Endodermal cell (in vitro differentiated cells): Measurements from ENCODE around the gene CD99. TPM values are rescaled to one million over a fixed set of nuclear protein-coding genes. Genes with fewer than 3 reads are reported as not detected.

Experiments
- DNase-seq: peaks from one replicate; pipeline ENCODE4 v3.0.0-alpha.2; 2017
- H3K27ac ChIP-seq: 2 replicates; pipeline ENCODE4 v1.5.1; 2013; ENCODE audit warnings: mild to moderate bottlenecking, low read depth, low read length, moderate library complexity
- H3K27me3 ChIP-seq: 2 replicates; pipeline ENCODE4 v1.6.1; 2013; ENCODE audit warnings: mild to moderate bottlenecking, low read length, moderate library complexity; ENCODE audit not compliant: insufficient read depth, control insufficient read depth, poor library complexity, severe bottlenecking
- H3K36me3 ChIP-seq: 2 replicates; pipeline ENCODE4 v1.7.0; 2013; ENCODE audit warnings: mild to moderate bottlenecking, low read length, moderate library complexity; ENCODE audit not compliant: control insufficient read depth, insufficient read depth
- H3K4me1 ChIP-seq: one replicate; pipeline ENCODE4 v1.7.0; 2013; ENCODE audit warnings: low read length; ENCODE audit not compliant: control insufficient read depth, insufficient read depth
- H3K4me3 ChIP-seq: 2 replicates; pipeline ENCODE4 v1.5.1; 2013; ENCODE audit warnings: mild to moderate bottlenecking, low read length, moderate library complexity
- H3K9ac ChIP-seq: 2 replicates; pipeline ENCODE4 v1.6.1; 2013; ENCODE audit warnings: mild to moderate bottlenecking, low read length, moderate library complexity; ENCODE audit not compliant: poor library complexity, severe bottlenecking; ENCODE audit errors: extremely low read depth
- H3K9me3 ChIP-seq: 2 replicates; pipeline ENCODE4 v1.6.1; 2013; ENCODE audit warnings: mild to moderate bottlenecking, low read length, moderate library complexity; ENCODE audit not compliant: control insufficient read depth
- H3K27ac Mint-ChIP-seq: 2 replicates; pipeline ENCODE4 v1.8.0; 2020; ENCODE audit warnings: mixed read lengths
- H3K27me3 Mint-ChIP-seq: 2 replicates; pipeline ENCODE4 v1.8.0; 2021; ENCODE audit warnings: mild to moderate bottlenecking, mixed read lengths; ENCODE audit not compliant: insufficient read depth
- H3K36me3 Mint-ChIP-seq: 2 replicates; pipeline ENCODE4 v1.8.0; 2020; ENCODE audit warnings: low read depth, mixed read lengths
- H3K4me1 Mint-ChIP-seq: 2 replicates; pipeline ENCODE4 v1.8.0; 2020; ENCODE audit warnings: mixed read lengths
- H3K4me3 Mint-ChIP-seq: 2 replicates; pipeline ENCODE4 v1.8.0; 2020; ENCODE audit warnings: mild to moderate bottlenecking, moderate library complexity, mixed read lengths
- H3K9me3 Mint-ChIP-seq: 2 replicates; pipeline ENCODE4 v1.8.0; 2020; ENCODE audit warnings: mild to moderate bottlenecking, mixed read lengths
- CTCF ChIP-seq: fragments of 200-600 bp; sonication (generic); conservative IDR thresholded peaks from 2 replicates; pipeline ENCODE4 v1.5.0; 2021; ENCODE audit warnings: antibody characterized with exemption, mild to moderate bottlenecking
- WGBS, 2 experiments: methylation state at CpG; one replicate each; pipeline versions ENCODE4 v1.1.5 to v1.1.7; 2013; ENCODE audit warnings: missing lambda C conversion rate in 2 of 2, mixed read lengths in 1 of 2; ENCODE audit not compliant: insufficient coverage in 1 of 2, insufficient read length in 1 of 2; 5-methylcytosine and 5-hydroxymethylcytosine counted together
- total RNA-seq, 2 donors: library from RNA; stranded (reverse); fragmentation: NEBNext Ultra II Directional in 1 of 2; extraction: Animal tissue kit (Norgen Biotek cat#: 25700) in 1 of 2; gene quantifications; 2 replicates in 1 of 2; 3 replicates in 1 of 2; pipeline ENCODE4 v1.2.1, GENCODE V29; 2021

CD99 gene
- total RNA-seq, 2 donors from 2014 or later: 314 to 397 TPM

- Histone ChIP-seq H3K27me3 (no peaks in the 10 kb centered on the region), H3K9ac (no peak overlapping the region), H3K9me3 (no peaks in the 10 kb centered on the region), H3K36me3 (peaks cover 21% of the 10 kb centered on the region), H3K27ac (peak overlapping the region; percentile 96), H3K4me1 (peaks cover 5% of the 10 kb centered on the region), H3K4me3 (no peak overlapping the region)
- no peak for TF ChIP-seq CTCF
- no peak for DNase-seq
- no peak overlapping the region for H3K4me3 Mint-ChIP-seq
- no peaks in the 10 kb centered on the region for H3K9me3 Mint-ChIP-seq
- H3K27ac Mint-ChIP-seq: peak overlapping the region; percentile 37
- no peaks in the 10 kb centered on the region for H3K27me3 Mint-ChIP-seq
- peaks cover 32% of the 10 kb centered on the region for H3K36me3 Mint-ChIP-seq
- WGBS, 2 experiments: 68 to 86% methylated on average over 15 to 18 of the region's 18 CpGs
- peaks cover 53% of the 10 kb centered on the region for H3K4me1 Mint-ChIP-seq
Observed at GRCh38 chrX:2705046-2705832, 14.1 kb downstream of the CD99 start.

- Histone ChIP-seq H3K9me3 (no peaks in the 10 kb centered on the region), H3K27ac (peak overlapping the region; percentile 46), H3K27me3 (no peaks in the 10 kb centered on the region), H3K9ac (no peak overlapping the region), H3K4me1 (peaks cover 5% of the 10 kb centered on the region), H3K36me3 (peaks cover 17% of the 10 kb centered on the region), H3K4me3 (no peak overlapping the region)
- H3K27ac Mint-ChIP-seq: peak overlapping the region; percentile 81
- H3K4me3 Mint-ChIP-seq: no peak overlapping the region
- no peaks in the 10 kb centered on the region for H3K9me3 Mint-ChIP-seq
- DNase-seq: peak; percentile 91
- no peak for TF ChIP-seq CTCF
- no peaks in the 10 kb centered on the region for H3K27me3 Mint-ChIP-seq
- H3K4me1 Mint-ChIP-seq: peaks cover 53% of the 10 kb centered on the region
- H3K36me3 Mint-ChIP-seq: peaks cover 29% of the 10 kb centered on the region
- 41 to 56% methylated on average over 11 to 12 of the region's 12 CpGs for WGBS, 2 experiments
Observed at GRCh38 chrX:2707334-2707760, 16.3 kb downstream of the CD99 start.

- H3K4me3 Mint-ChIP-seq: no peak overlapping the region
- peaks cover 28% of the 10 kb centered on the region for H3K36me3 Mint-ChIP-seq
- H3K4me1 Mint-ChIP-seq: peaks cover 51% of the 10 kb centered on the region
- WGBS, 2 experiments: 75 to 93% methylated on average over 1 to 6 of the region's 6 CpGs
- Histone ChIP-seq H3K27me3 (no peaks in the 10 kb centered on the region), H3K4me3 (no peak overlapping the region), H3K27ac (no peak overlapping the region), H3K4me1 (peaks cover 5% of the 10 kb centered on the region), H3K9ac (no peak overlapping the region), H3K36me3 (peaks cover 24% of the 10 kb centered on the region), H3K9me3 (no peaks in the 10 kb centered on the region)
- H3K27ac Mint-ChIP-seq: peak overlapping the region; percentile 81
- H3K27me3 Mint-ChIP-seq: no peaks in the 10 kb centered on the region
- TF ChIP-seq CTCF: peak; percentile 60
- peak; percentile 59 for DNase-seq
- H3K9me3 Mint-ChIP-seq: no peaks in the 10 kb centered on the region
Observed at GRCh38 chrX:2708021-2708420, 16.9 kb downstream of the CD99 start.
